NCI-H82 treated with DMSO at 0.1 percent for 48 hours (cell line): Measurements from ENCODE around the gene VPS41.

ENCODE experiments used
- DNase-seq: peaks from one replicate; lab custom pipeline; 2025; ENCODE audit not compliant: unreplicated experiment; lab: John Stamatoyannopoulos, UW

The VPS41 gene

DNA sequence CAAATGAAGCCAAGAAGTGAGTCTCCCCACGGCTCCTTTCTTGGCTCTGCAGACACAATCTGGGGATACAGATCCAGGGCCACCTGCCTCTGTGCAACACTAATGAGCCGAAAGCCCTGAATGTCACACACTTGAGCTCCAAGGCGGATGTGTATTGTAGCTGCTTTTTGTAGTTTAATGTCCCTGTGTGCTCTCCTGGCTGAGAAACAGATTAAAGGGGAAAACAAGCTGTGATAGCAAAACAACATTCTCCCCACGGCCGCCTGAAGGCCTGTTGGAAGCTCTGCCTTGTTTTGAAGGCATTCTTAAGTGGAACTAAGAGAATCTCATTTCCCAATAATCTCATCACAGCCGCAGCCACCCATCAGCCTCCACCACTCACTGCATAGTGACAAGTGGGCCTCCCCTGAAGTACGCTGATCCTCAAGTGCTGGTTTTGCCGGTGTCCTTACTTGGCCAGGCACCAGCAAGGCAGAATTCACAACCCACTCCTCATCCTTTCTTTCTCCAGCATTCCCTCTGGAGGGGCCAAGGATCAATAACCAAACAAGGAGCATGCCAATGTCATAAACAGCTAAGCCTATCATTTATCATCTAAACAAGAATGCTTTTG is 233.4 kb downstream of the VPS41 start:
- DNase-seq = peak; percentile 94

- no peak for DNase-seq
These were observed 234.5 kb downstream of the VPS41 start for GRCh38 chr7:38674513-38674912.

DNA sequence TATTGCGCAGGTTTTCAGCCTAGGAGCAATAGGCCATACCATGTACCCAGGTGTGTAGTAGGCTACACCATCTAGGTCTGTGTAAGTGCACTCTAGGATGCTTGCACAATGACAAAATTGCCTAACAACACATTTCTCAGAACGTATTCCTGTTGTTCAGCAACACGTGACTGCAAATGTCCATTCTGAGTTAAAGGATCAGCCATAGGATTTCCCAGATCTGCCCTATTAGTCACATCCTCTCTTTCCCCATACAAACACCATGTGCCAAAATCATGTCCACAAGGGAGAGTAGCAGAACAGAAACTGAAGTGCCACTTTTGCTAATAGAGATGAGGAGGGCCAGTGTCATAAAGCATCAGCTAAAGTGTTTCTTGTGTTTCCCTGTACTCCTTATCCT is 235.2 kb downstream of the VPS41 start:
- DNase-seq = no peak
